NCI-H146 treated with DMSO at 0.1 percent for 48 hours (cell line): Measurements from ENCODE around the gene PVR.
A peak's percentile ranks its signal among the peaks of the same experiment; 100 is the strongest.
"Not testable (repeated sequence)": the region's sequence is repeated elsewhere in the genome, so short reads cannot be mapped to it uniquely, and the experiment has no call there.

ENCODE experiments used
- DNase-seq: peaks from one replicate; lab custom pipeline; 2025; ENCODE audit not compliant: unreplicated experiment; lab: John Stamatoyannopoulos, UW

The PVR gene

GRCh38 chr19:44694184-44694579 lies 50.5 kb downstream of the PVR start:
- DNase-seq: no peak

- DNase-seq: peak; percentile 91
Observed at GRCh38 chr19:44696939-44697669, 53.4 kb downstream of the PVR start.

GRCh38 chr19:44697670-44698034 lies 53.9 kb downstream of the PVR start:
- no peak for DNase-seq

GRCh38 chr19:44698492-44699201 lies 54.9 kb downstream of the PVR start, which contains the start of gene CEACAM16:
TSS of gene CEACAM16 (plus strand) at chr19:44699151. CDS start at chr19:44701457, 2,306 bp downstream.
- peak; percentile 32 for DNase-seq

- no peak for DNase-seq
Observed at GRCh38 chr19:44700547-44700946, 56.8 kb downstream of the PVR start.

- no peak for DNase-seq
Observed at GRCh38 chr19:44701228-44701627, 57.5 kb downstream of the PVR start.

- no peak for DNase-seq
Observed at GRCh38 chr19:44702551-44703176, 59.0 kb downstream of the PVR start.

GRCh38 chr19:44703336-44704078 lies 59.8 kb downstream of the PVR start:
- DNase-seq: no peak

- no peak for DNase-seq
Observed at GRCh38 chr19:44704982-44705381, 61.3 kb downstream of the PVR start.

- DNase-seq: no peak
Observed at GRCh38 chr19:44705502-44706010, 61.8 kb downstream of the PVR start.

GRCh38 chr19:44706506-44707236 lies 63.0 kb downstream of the PVR start:
- no peak for DNase-seq

GRCh38 chr19:44707794-44708193 lies 64.1 kb downstream of the PVR start:
- DNase-seq: no peak

- DNase-seq: no peak
Observed at GRCh38 chr19:44708940-44709339, 65.2 kb downstream of the PVR start.

- not testable (repeated sequence) for DNase-seq
Observed at GRCh38 chr19:44709434-44710266, 65.9 kb downstream of the PVR start.

GRCh38 chr19:44710483-44710882 lies 66.8 kb downstream of the PVR start:
- no peak for DNase-seq

GRCh38 chr19:44712864-44713515 lies 69.3 kb downstream of the PVR start:
- DNase-seq: no peak
